Measurements from ENCODE around the gene C19orf73.
A peak's percentile ranks its signal among the peaks of the same experiment; 100 is the strongest.
"Not testable (repeated sequence)": the region's sequence is repeated elsewhere in the genome, so short reads cannot be mapped to it uniquely, and the experiment has no call there.

The C19orf73 gene

DNA sequence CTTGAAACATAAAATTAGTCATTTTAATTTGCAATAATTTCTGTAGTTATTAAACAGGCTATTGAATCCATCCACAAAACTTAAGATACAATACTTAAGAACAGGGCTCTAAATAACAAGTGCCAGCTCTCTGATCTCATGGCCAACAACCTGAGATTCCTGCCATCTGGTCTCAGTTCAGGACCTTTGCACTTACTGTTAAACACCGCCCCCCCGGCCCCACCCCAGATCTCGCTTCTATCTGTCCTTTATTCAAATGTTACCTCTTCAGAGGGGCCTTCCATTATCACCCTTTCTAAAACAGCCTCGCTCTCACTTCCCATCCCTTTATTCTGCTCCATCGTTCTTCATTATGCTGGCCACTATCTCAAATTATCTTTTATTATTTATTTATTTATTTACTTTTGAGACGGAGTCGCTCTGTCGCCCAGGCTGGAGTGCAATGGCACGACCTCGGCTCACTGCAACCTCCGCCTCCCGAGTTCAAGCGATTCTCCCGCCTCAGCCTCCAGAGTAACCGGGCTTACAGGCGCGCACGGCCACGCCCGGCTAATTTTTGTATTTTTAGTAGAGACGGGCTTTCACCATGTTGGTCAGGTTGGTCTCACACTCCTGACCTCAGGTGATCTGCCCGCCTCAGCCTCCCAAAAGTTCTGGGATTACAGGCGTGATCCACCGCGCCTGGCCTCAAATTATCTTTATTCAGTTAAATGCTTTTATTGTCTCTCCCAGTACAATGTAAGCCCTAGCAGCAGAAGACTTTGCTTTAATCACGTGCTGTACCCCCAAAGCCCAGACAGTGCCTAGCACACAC lies 34.5 kb downstream of the C19orf73 start:
- Histone ChIP-seq H3K36me3 (ENCODE audit: control insufficient read depth, insufficient read depth, low read length) (peaks cover 5% of the 10 kb centered on the region), H3K9ac (ENCODE audit: low read length) (peak overlapping the region; percentile 93), H3K9me3 (ENCODE audit: control insufficient read depth, low read length) (no peaks in the 10 kb centered on the region), H3K4me3 (ENCODE audit: low read length) (no peak overlapping the region), H3K27me3 (ENCODE audit: control insufficient read depth, insufficient read depth, low read length) (no peaks in the 10 kb centered on the region), H3K4me1 (ENCODE audit: control insufficient read depth, insufficient read depth, low read length) (peaks cover 16% of the 10 kb centered on the region)

DNA sequence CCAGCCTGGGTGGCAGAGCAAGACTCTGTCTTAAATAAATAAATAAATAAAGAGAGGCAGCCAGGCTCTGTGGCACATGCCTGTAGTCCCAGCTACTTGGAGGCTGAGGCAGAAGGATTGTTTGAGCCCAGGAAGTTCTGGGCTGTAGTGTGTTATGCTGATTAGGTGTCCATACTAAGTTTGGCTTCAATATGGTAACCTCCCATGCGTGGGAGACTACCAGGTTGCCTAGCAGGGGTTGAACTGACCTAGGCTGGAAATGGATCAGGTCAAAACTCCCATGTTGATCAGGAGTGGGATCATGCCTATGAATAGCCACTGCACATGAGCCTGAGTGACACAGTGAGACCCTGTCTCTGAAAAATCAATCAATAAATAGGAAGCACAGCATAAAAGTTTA lies 37.7 kb downstream of the C19orf73 start:
- Histone ChIP-seq H3K9ac (ENCODE audit: low read length) (no peak overlapping the region), H3K36me3 (ENCODE audit: control insufficient read depth, insufficient read depth, low read length) (no peaks in the 10 kb centered on the region), H3K27me3 (ENCODE audit: control insufficient read depth, insufficient read depth, low read length) (no peaks in the 10 kb centered on the region), H3K4me1 (ENCODE audit: control insufficient read depth, insufficient read depth, low read length) (peaks cover 3% of the 10 kb centered on the region), H3K9me3 (ENCODE audit: control insufficient read depth, low read length) (no peaks in the 10 kb centered on the region), H3K4me3 (ENCODE audit: low read length) (no peak overlapping the region)

DNA sequence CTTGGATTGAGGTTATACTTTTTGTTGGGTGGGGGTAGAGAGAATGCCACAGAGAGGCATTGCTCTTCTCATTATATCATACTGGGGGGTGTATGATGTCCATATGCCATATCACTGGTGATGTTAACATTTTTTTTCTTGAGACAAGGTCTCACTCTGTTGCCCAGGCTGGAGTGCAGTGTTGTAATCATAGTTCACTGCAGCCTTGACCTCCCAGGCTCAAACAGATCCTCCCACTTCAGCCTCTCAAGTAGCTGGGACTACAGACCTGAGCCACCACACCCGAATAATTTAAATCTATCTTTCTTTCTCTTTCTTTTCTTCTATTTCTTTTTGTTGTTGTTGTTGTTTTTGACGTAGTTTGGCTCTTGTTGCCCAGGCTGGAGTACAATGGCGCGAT lies 38.6 kb downstream of the C19orf73 start:
- Histone ChIP-seq H3K9ac (ENCODE audit: low read length) (no peak overlapping the region), H3K4me1 (ENCODE audit: control insufficient read depth, insufficient read depth, low read length) (no peaks in the 10 kb centered on the region), H3K4me3 (ENCODE audit: low read length) (no peak overlapping the region), H3K36me3 (ENCODE audit: control insufficient read depth, insufficient read depth, low read length) (no peaks in the 10 kb centered on the region), H3K9me3 (ENCODE audit: control insufficient read depth, low read length) (no peaks in the 10 kb centered on the region), H3K27me3 (ENCODE audit: control insufficient read depth, insufficient read depth, low read length) (no peaks in the 10 kb centered on the region)

DNA sequence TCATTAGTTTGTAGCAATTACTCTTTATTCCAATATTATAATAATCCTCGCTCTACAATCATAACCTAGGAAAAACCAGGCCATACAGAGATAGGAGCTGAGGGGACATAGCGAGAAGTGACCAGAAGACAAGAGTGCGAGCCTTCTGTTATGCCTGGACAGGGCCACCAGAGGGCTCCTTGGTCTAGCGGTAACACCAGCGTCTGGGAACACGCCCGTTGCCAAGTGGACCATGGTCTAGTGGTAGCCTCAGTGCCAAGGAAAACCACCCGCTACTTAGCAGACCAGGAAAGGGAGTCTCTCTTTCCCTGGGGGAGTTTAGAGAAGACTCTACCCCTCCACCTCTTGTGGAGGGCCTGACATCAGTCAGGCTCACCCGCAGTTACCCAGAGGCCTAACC lies 44.1 kb downstream of the C19orf73 start:
- H3K4me3 ChIP-seq (ENCODE audit: low read length); H3K36me3 ChIP-seq (ENCODE audit: control insufficient read depth, insufficient read depth, low read length); H3K9me3 ChIP-seq (ENCODE audit: control insufficient read depth, low read length); H3K4me1 ChIP-seq (ENCODE audit: control insufficient read depth, insufficient read depth, low read length); H3K9ac ChIP-seq (ENCODE audit: low read length): not testable (repeated sequence)
- H3K27me3 ChIP-seq (ENCODE audit: control insufficient read depth, insufficient read depth, low read length), result peaks cover 35% of the 10 kb centered on the region

DNA sequence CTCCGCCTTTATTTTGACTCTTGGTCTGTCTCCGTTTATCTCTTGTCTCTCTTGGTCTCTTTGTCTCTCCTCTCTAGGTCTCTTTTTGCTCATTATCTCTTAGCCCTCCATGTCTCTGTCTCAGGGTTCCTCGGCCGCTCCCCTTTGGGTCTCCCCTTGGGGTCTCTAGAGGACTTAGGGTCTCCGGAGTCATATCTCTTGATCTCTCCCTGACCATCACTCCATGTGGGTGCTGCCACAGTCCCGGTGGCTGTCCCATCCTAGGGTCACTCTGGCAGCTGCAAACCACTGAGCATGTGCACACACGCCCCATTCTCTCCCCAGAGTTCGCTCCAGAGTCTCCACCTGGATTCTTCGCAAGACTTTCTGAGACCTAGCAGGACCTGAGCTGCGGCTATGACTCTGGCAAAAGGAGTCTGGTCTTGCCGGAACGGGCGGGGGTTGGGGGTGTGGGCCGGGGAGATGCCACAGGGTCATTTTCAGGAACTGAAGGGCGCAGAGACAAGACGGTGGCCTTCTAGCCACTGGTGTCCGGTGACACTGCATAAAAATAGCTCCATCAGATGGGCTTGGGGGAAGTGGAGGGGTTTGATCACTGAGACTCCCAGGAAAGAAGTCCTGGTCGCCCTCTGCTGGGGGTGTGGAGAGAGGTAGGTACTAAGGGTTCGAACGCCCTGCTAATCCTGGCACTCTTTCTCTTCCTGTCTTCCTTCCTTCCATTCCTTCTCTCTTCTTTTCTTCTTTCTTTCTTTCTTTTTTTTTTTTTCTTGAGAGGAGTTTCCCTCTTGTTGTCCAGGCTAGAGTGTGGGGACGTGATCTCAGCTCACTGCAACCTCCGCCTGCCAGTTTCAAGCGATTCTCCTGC lies 45.2 kb downstream of the C19orf73 start:
- Histone ChIP-seq H3K9me3 (ENCODE audit: control insufficient read depth, low read length) (no peaks in the 10 kb centered on the region), H3K36me3 (ENCODE audit: control insufficient read depth, insufficient read depth, low read length) (no peaks in the 10 kb centered on the region), H3K27me3 (ENCODE audit: control insufficient read depth, insufficient read depth, low read length) (peaks cover 40% of the 10 kb centered on the region), H3K4me3 (ENCODE audit: low read length) (no peak overlapping the region), H3K4me1 (ENCODE audit: control insufficient read depth, insufficient read depth, low read length) (no peaks in the 10 kb centered on the region), H3K9ac (ENCODE audit: low read length) (no peak overlapping the region)

DNA sequence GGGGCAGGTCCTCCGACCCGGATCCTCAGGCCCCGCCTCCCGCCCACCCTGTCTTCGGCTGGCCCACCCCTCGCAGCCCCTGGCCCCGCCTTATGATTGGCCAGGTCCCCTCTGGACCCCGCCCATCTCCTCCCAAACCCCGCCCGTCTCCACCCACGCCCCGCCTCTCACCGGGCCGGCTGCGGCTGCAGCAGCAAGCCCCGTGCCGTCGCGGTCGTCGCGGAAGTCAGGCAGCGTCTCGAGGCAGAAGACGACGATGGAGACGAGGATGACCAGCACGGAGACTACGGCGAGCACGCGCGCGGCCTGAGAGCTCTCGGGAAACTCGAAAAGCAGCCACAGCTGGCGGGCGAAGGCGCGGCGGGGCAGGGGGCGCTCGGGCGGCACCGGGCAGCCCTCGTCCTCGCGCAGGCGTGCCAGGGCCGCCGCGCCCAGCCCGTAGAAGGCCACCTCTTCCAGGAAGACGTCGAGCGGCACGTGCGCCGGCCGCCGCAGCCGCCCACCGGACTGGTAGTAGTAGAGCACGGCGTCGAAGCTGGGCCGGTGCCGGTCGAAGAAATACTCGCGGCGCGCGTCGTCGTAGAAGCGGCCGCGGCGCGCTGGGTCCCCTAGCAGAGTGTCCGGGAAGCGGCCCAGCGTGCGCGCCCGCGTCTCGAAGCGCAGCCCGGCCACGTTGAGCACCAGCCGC lies 46.9 kb downstream of the C19orf73 start:
- H3K27me3 ChIP-seq (ENCODE audit: control insufficient read depth, insufficient read depth, low read length), result peaks cover 50% of the 10 kb centered on the region

DNA sequence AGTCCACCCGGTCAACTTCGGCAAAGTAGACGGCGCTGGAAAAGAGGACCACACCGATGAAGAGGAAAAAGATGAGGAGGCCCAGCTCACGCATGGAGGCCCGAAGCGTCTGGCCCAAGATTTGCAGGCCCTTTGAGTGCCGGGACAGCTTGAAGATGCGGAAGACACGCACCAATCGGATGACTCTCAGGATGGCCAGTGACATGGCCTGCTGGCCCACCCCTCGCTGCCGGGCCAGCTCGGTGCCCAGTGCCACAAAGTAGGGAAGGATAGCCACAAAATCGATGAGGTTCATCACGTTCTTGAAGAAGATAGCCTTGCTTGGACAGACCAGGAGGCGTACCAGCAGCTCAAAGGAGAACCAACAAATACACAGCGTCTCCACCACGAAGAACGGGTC lies 48.5 kb downstream of the C19orf73 start:
- Histone ChIP-seq H3K4me3 (ENCODE audit: low read length) (no peak overlapping the region), H3K9ac (ENCODE audit: low read length) (no peak overlapping the region), H3K36me3 (ENCODE audit: control insufficient read depth, insufficient read depth, low read length) (no peaks in the 10 kb centered on the region), H3K27me3 (ENCODE audit: control insufficient read depth, insufficient read depth, low read length) (peaks cover 66% of the 10 kb centered on the region), H3K4me1 (ENCODE audit: control insufficient read depth, insufficient read depth, low read length) (no peaks in the 10 kb centered on the region), H3K9me3 (ENCODE audit: control insufficient read depth, low read length) (no peaks in the 10 kb centered on the region)

More for the DNA sequence above, 46.9 kb downstream of the C19orf73 start:
- no peaks in the 10 kb centered on the region for H3K4me1 ChIP-seq (ENCODE audit: control insufficient read depth, insufficient read depth, low read length)
- no peak overlapping the region for H3K4me3 ChIP-seq (ENCODE audit: low read length)
- H3K36me3 ChIP-seq (ENCODE audit: control insufficient read depth, insufficient read depth, low read length), result no peaks in the 10 kb centered on the region
- H3K9me3 ChIP-seq (ENCODE audit: control insufficient read depth, low read length), result no peaks in the 10 kb centered on the region
- no peak overlapping the region for H3K9ac ChIP-seq (ENCODE audit: low read length)

DNA sequence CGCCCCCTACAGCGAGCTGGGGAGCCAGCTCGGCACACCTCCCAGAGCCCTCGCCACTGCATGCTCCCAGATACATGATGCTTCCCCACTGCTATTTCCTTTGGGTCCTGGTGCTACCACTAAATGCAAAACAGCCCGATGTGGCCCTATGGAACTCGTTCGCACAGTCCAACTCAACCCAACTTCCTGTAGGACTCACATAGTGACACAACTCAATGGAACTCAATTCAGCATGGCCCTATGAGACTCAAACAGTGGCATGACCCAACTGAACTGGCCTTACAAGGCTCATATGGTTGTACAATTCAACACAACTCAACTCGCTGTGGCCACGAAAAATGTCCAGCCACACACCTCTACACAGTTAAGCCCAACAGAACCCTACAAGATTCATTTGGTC lies 49.9 kb downstream of the C19orf73 start:
- Histone ChIP-seq H3K27me3 (ENCODE audit: control insufficient read depth, insufficient read depth, low read length) (peaks cover 72% of the 10 kb centered on the region), H3K9me3 (ENCODE audit: control insufficient read depth, low read length) (no peaks in the 10 kb centered on the region), H3K4me1 (ENCODE audit: control insufficient read depth, insufficient read depth, low read length) (peaks cover 6% of the 10 kb centered on the region), H3K9ac (ENCODE audit: low read length) (no peak overlapping the region), H3K4me3 (ENCODE audit: low read length) (no peak overlapping the region), H3K36me3 (ENCODE audit: control insufficient read depth, insufficient read depth, low read length) (no peaks in the 10 kb centered on the region)
